Small intestine (tissue), 7 donors: Measurements from ENCODE around the gene NIBAN1. TPM values are rescaled to one million over a fixed set of nuclear protein-coding genes. Genes with fewer than 3 reads are reported as not detected.

ENCODE experiments used
- DNase-seq, 2 donors: peaks; one replicate each; pipeline versions ENCODE4 v3.0.0 to v3.0.0-alpha.2; 2013
- FAIRE-seq: peaks from 2 replicates; lab custom pipeline; 2012; peaks lifted over from hg19 to GRCh38; lab: Jason Lieb, UNC
- H3K27ac ChIP-seq, 3 donors: one replicate each; pipeline ENCODE4 v1.5.1; 2013; ENCODE audit warnings: low read length in 2 of 3, mild to moderate bottlenecking in 2 of 3, control low read depth in 1 of 3, inconsistent platforms in 1 of 3, low read depth in 1 of 3, moderate library complexity in 1 of 3
- H3K27me3 ChIP-seq, 3 donors: one replicate each; pipeline ENCODE4 v1.6.1; 2013; ENCODE audit warnings: low read length in 3 of 3, inconsistent platforms in 1 of 3; ENCODE audit not compliant: control insufficient read depth in 3 of 3, insufficient read depth in 3 of 3
- H3K36me3 ChIP-seq, 3 donors: one replicate each; pipeline ENCODE4 v1.6.1; 2013; ENCODE audit warnings: low read length in 3 of 3, inconsistent platforms in 1 of 3, low read depth in 1 of 3, mild to moderate bottlenecking in 1 of 3, moderate library complexity in 1 of 3; ENCODE audit not compliant: control insufficient read depth in 3 of 3, insufficient read depth in 2 of 3
- H3K4me1 ChIP-seq, 3 donors: one replicate each; pipeline ENCODE4 v1.6.1; 2013; ENCODE audit warnings: low read length in 2 of 3, inconsistent platforms in 1 of 3, low read depth in 1 of 3, mild to moderate bottlenecking in 1 of 3, moderate library complexity in 1 of 3; ENCODE audit not compliant: control insufficient read depth in 3 of 3, insufficient read depth in 2 of 3
- H3K4me3 ChIP-seq, 3 donors: one replicate each; pipeline ENCODE4 v1.5.1; 2013; ENCODE audit warnings: low read length in 3 of 3, control low read depth in 1 of 3, inconsistent platforms in 1 of 3, low read depth in 1 of 3, mild to moderate bottlenecking in 1 of 3, moderate library complexity in 1 of 3
- H3K9me3 ChIP-seq, 2 donors: one replicate each; pipeline ENCODE4 v1.6.1; 2013; ENCODE audit warnings: low read depth in 1 of 2, low read length in 1 of 2; ENCODE audit not compliant: control insufficient read depth in 2 of 2, insufficient read depth in 1 of 2
- WGBS, 3 donors: extraction: QIAGEN DNeasy Blood & Tissue Kit; methylation state at CpG; one replicate each; pipeline ENCODE4 v1.1.7; 2013; 5-methylcytosine and 5-hydroxymethylcytosine counted together
- polyA plus RNA-seq, 4 donors: library from polyadenylated mRNA; stranded (reverse) in 3 of 4; unstranded in 1 of 4; fragments of 200-250 nt in 3 of 4; fragments of 120-200 nt in 1 of 4; gene quantifications; one replicate each; pipeline versions ENCODE4 v1.2.1 to v1.2.3, GENCODE V29; 2013
- donor health status: healthy with polysubstance abuse.
- donor health status: control.
- donor health status: control.
- donor health status: Bipolar disorder and iron deficiency.
- donor health status: healthy.

NIBAN1 gene
- polyA plus RNA-seq, 4 donors: 1.1 to 8.4 (median 2.5) TPM

DNA sequence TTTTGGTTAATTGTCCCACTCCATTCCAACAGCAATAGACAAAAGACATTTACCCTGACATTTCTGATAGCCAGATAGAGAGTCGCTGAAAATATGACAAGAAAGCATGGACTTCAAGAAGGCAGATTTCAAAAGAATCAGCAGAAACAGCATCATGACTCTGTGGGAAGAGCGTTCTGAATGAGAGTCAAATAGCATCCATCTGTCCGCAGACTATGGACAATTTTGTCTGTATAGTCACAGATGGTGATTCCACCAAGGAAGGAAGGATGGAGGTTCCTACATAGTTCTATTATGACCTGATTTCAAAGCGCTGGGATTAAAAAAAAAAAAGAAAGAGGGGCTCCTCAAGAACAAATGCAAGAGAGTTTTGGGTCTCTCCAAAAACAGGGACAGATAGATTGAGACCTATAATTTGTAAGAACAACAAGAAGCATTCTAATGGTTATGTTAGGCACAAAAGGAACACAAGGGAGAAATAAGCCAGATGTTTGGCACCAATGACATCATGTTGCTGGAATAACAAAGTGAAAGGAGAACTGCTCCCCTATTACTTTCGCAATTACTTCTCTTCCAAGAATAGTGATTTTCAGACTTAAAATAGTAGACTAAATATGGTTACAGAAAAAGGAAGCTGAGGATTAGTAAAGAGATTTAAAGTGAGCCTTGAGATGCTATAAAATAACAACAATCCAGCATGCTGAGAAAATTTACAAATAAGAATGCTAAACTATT lies 28.5 kb downstream of the NIBAN1 start:
- peaks cover 0 to 3% (median 0%) of the 10 kb centered on the region in 3 donors for H3K4me1 ChIP-seq
- 83 to 92% (median 89%) methylated on average over 5 of the region's 5 CpGs for WGBS, 3 donors
- H3K27ac ChIP-seq: peak overlapping the region in 1 of 3 donors; percentile 8
- no peaks in the 10 kb centered on the region for H3K27me3 ChIP-seq
- H3K9me3 ChIP-seq: no peaks in the 10 kb centered on the region
- H3K36me3 ChIP-seq: no peaks in the 10 kb centered on the region
- no peak for DNase-seq
- H3K4me3 ChIP-seq: no peak overlapping the region
- FAIRE-seq: no peak

DNA sequence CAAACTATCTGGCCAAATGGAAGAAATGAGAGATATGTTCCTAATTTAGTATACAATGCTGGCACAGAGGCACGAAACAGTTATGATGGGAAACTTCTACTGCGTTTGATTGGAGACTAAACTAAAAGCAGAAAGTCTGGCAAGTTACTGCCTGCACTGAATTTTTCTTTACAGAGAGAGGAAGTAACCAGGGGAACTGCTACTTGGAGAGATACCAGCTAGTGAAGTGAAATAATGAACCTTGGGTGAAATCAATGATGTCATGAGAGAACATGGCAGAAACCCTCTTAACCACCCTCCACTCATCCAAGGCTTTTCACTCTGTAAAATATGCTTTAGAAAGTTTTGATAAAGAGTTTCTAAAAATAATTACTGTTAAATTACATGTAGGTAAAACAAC lies 29.3 kb downstream of the NIBAN1 start:
- DNase-seq (no peak), FAIRE-seq (no peak)
- H3K4me1 ChIP-seq: peaks cover 0 to 3% (median 0%) of the 10 kb centered on the region in 3 donors
- H3K36me3 ChIP-seq: no peaks in the 10 kb centered on the region
- H3K27me3 ChIP-seq: no peaks in the 10 kb centered on the region
- H3K9me3 ChIP-seq: no peaks in the 10 kb centered on the region
- 62 to 95% (median 88%) methylated on average over 2 of the region's 2 CpGs for WGBS, 3 donors
- no peak overlapping the region for H3K27ac ChIP-seq
- no peak overlapping the region for H3K4me3 ChIP-seq

DNA sequence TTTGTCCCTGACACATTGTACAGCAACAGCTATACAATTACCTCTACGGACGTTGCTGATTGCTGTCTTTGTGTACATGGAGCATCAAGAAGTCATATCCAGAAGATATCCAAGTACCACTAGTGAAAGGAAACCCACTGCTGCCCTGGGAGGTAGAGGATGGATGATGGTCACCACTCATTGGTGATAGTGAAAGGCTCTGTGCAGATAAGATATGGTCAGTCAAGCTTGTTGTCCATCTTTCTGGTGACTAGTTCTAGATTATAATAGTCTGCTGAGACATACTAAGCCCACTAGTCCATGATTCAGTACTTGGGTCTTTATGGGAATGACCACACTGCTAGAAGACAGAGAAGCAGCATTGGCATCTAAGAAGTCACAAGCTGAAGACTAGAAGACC lies 30.3 kb downstream of the NIBAN1 start:
- Histone ChIP-seq H3K9me3 (no peaks in the 10 kb centered on the region), H3K27ac (no peak overlapping the region), H3K27me3 (no peaks in the 10 kb centered on the region), H3K4me1 (peaks cover 0 to 3% (median 0%) of the 10 kb centered on the region in 3 donors), H3K36me3 (no peaks in the 10 kb centered on the region), H3K4me3 (no peak overlapping the region)
- WGBS, 3 donors: 91 to 96% (median 94%) methylated on average over 2 of the region's 2 CpGs
- FAIRE-seq (no peak), DNase-seq (no peak)

DNA sequence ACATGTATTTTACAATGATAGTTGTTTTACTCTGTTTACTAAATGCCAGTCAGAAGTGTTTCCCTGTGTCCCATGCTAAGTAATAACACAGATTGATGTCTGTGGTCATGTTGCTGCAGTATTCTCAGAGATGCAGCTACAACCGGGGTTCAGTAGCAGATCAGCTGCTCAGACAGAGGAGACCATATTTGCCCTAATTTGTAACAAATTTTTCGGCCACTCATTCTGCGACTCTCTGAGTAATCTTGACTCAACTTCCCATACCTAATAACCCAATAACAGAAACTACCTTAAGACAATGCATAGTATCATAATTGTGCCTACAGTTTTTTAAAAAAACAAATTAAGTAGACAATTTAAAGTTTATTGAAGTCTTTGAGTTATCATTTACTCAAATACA lies 32.6 kb downstream of the NIBAN1 start:
- 76 to 87% (median 84%) methylated on average over 3 of the region's 3 CpGs for WGBS, 3 donors
- no peaks in the 10 kb centered on the region for H3K4me1 ChIP-seq
- DNase-seq (no peak), FAIRE-seq (no peak)
- H3K4me3 ChIP-seq: no peak overlapping the region
- H3K27ac ChIP-seq: no peak overlapping the region
- H3K9me3 ChIP-seq: no peaks in the 10 kb centered on the region
- H3K27me3 ChIP-seq: no peaks in the 10 kb centered on the region
- H3K36me3 ChIP-seq: no peaks in the 10 kb centered on the region

DNA sequence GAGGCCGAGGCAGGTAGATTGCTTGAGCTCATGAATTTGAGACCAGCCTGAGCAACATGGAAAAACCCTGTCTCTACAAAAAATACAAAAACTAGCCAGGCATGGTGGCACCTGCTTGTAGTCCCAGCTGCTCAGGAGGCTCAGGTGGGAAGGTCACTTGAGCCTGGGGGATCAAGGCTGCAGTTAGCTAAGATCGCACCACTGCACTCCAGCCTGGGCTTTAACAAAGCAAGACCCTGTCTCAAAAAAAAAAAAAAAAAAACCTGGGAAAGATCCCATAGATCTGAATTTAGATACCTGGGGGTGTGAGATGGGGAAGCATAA lies 32.9 kb downstream of the NIBAN1 start:
- H3K27ac ChIP-seq: no peak overlapping the region
- no peak for DNase-seq
- no peak for FAIRE-seq
- no peaks in the 10 kb centered on the region for H3K36me3 ChIP-seq
- no peak overlapping the region for H3K4me3 ChIP-seq
- no peaks in the 10 kb centered on the region for H3K4me1 ChIP-seq
- WGBS, 3 donors: 87 to 97% (median 91%) methylated on average over 2 of the region's 2 CpGs
- no peaks in the 10 kb centered on the region for H3K9me3 ChIP-seq
- no peaks in the 10 kb centered on the region for H3K27me3 ChIP-seq

DNA sequence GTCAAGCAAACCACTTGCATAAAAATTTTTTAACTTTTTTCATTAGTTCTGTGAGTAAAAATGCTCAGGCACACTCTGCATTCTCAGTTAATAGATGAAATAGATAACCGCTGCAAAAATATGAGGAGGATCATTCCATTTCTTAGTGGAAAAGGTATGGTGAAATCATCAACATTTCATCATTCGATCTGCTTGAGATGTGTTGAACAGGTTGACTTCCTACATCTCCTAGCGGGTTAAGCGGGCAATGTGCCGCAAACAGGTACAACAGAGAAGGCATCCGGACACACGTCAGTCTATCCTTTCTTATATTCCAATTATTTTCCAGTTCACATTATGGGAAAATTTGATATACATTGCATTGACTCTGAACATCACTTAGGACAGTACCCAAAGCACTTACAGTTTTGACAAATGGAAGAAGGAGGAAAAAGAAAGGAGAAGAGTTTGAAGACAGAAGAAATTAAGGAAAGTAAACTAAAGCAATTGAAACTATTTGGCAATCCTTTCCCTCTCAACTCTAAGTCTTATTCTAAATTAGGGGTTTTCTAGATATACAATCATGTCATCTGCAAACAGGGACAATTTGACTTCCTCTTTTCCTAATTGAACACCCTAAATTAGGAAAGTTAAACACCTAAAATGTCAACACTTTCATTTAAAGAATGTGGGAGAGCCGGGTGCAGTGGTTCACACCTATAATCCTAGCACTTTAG lies 33.5 kb downstream of the NIBAN1 start:
- Histone ChIP-seq H3K4me1 (no peaks in the 10 kb centered on the region), H3K4me3 (no peak overlapping the region), H3K27ac (no peak overlapping the region), H3K9me3 (no peaks in the 10 kb centered on the region), H3K36me3 (no peaks in the 10 kb centered on the region), H3K27me3 (no peaks in the 10 kb centered on the region)
- DNase-seq (no peak), FAIRE-seq (no peak)
- 95 to 97% (median 96%) methylated on average over 8 of the region's 8 CpGs for WGBS, 3 donors

DNA sequence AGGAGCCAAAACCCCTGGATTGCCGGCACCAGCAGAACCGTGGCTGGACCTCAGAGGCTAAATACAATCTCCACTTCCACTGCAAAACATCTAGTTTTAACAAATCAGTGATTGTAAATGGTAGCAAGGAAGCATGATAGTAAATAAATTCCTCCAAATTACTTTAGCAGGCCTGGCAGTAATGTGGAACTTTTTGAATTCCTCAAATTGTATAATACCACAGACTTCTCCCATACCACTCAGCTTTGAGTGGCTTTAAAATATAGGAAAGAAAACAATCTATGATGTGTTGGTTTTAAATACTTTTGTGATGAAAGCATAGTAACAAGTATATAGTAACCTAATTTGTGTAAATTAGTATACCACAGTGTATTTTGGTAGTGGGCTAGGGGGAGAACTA lies 34.1 kb downstream of the NIBAN1 start:
- no peak overlapping the region for H3K27ac ChIP-seq
- WGBS, 3 donors: 91 to 95% (median 94%) methylated on average over 2 of the region's 2 CpGs
- H3K4me1 ChIP-seq: no peaks in the 10 kb centered on the region
- no peak for DNase-seq
- no peaks in the 10 kb centered on the region for H3K36me3 ChIP-seq
- H3K9me3 ChIP-seq: no peaks in the 10 kb centered on the region
- no peak overlapping the region for H3K4me3 ChIP-seq
- FAIRE-seq: no peak
- H3K27me3 ChIP-seq: no peaks in the 10 kb centered on the region

DNA sequence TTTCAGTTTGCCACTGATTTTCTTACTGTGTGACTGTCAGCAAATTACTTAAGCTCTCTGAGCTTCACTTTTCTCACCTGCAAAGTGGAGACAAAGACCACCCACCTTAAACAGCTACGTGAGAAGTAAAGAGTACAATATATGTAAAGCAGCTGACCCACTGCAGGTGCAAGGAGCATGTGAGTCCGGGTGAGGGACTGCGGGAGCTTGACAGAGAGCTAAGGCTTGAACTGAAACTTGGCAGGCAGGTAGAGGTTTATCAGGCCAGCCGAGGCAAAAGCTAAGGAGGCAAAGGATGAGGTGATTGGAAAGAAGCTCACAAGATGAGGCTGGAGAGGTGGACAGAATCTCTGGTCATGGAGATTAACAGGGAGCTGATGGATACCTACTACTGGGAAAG lies 36.6 kb downstream of the NIBAN1 start:
- Histone ChIP-seq H3K4me3 (no peak overlapping the region), H3K36me3 (no peaks in the 10 kb centered on the region), H3K27me3 (no peaks in the 10 kb centered on the region), H3K27ac (no peak overlapping the region), H3K9me3 (no peaks in the 10 kb centered on the region), H3K4me1 (no peaks in the 10 kb centered on the region)
- DNase-seq: no peak
- 36 to 68% (median 51%) methylated on average over 4 of the region's 4 CpGs for WGBS, 3 donors
- no peak for FAIRE-seq
